ENCODE measurements around the gene DNAH8.

DNAH8 gene

DNA sequence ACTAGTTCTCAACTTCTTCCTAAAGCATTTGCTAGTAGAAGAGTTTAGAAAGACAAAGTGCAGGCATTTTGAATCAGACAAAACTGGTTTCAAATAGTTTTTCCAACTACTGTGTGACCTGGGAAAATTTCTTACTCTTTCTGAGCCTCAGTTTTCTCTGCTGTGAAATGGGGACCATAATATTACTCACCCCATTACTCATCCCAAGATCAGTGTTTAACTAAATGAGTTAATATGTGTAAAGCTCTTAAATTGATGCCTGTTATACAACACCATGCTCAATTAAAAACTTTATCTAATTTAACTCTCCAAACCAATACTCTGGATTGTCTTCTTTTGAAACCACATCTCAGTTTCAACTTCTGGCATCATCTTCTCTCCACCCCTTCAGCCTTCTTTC is 87.4 kb downstream of the DNAH8 start:
- no peaks in the 10 kb centered on the region for H3K79me2 ChIP-seq (ENCODE audit: insufficient read depth, low read depth)

DNA sequence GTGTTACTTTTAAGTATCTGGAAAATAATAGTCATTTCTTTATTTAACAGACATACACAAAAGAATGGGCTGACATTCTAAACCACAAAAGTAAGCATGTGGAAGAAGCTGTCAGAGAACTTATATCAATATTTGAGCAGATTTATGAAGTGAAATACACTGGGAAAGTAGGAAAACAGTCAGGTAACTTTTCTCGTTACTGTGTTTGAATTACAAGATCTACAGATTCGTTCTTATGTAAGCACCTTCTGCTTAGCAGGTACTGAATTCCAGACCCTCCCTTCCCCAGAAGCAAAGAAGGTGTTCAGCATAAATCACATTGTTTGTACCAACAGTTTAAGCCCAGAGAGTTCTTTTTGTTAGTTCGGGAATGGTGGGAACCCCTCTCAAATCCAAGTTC is 88.0 kb downstream of the DNAH8 start:
- Histone ChIP-seq H3K4me3 (IDR thresholded peaks at IDR 0.05; ENCODE audit: insufficient read depth, low read depth, low read length) (no peak overlapping the region), H3K27me3 (ENCODE audit: insufficient read depth, low read depth) (no peaks in the 10 kb centered on the region), H2AFZ (ENCODE audit: low read depth) (no peak overlapping the region), H3K27ac (no peak overlapping the region), H4K20me1 (ENCODE audit: insufficient read depth) (no peaks in the 10 kb centered on the region), H3K36me3 (ENCODE audit: insufficient read depth) (no peaks in the 10 kb centered on the region), H3K4me2 (no peak overlapping the region), H3K9ac (no peak overlapping the region), H3K4me1 (ENCODE audit: low read depth, poor library complexity, severe bottlenecking) (peaks cover 9% of the 10 kb centered on the region), H3K79me2 (ENCODE audit: insufficient read depth, low read depth) (no peaks in the 10 kb centered on the region)
- no peak for TF ChIP-seq CTCF (conservative IDR thresholded peaks at IDR 0.05; ENCODE audit: low read depth, low read length)

More for the DNA sequence above, 87.4 kb downstream of the DNAH8 start:
- no peak overlapping the region for H2AFZ ChIP-seq (ENCODE audit: low read depth)
- H4K20me1 ChIP-seq (ENCODE audit: insufficient read depth) = no peaks in the 10 kb centered on the region
- H3K4me2 ChIP-seq = no peak overlapping the region
- H3K9ac ChIP-seq = no peak overlapping the region
- no peak for TF ChIP-seq CTCF (conservative IDR thresholded peaks at IDR 0.05; ENCODE audit: low read depth, low read length)
- no peaks in the 10 kb centered on the region for H3K36me3 ChIP-seq (ENCODE audit: insufficient read depth)
- no peaks in the 10 kb centered on the region for H3K27me3 ChIP-seq (ENCODE audit: insufficient read depth, low read depth)
- H3K4me3 ChIP-seq (IDR thresholded peaks at IDR 0.05; ENCODE audit: insufficient read depth, low read depth, low read length) = no peak overlapping the region
- H3K27ac ChIP-seq = no peak overlapping the region
- peaks cover 9% of the 10 kb centered on the region for H3K4me1 ChIP-seq (ENCODE audit: low read depth, poor library complexity, severe bottlenecking)

DNA sequence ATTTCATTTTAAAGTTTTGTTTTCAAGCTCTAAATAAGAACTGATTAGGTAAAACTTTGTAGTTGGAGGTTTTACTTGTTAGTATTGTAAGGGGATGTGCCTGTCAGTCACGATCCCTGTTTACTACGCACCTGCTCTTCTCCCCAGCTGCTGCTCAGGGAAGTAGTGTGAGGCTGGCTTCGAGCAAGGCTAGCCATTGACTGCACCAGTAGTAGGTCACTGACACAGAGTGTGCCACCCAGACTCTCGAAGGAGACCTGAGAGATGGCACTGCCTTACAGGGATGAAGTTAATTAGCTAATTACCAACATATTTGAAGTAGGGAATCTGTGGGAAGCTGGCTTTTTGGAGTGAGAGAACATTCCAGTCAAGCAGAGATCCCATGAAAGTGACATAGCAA is 89.2 kb downstream of the DNAH8 start:
- H2AFZ ChIP-seq (ENCODE audit: low read depth) = no peak overlapping the region; the same call in 1 of the 2 replicates
- no peak overlapping the region for H3K4me2 ChIP-seq
- no peaks in the 10 kb centered on the region for H3K79me2 ChIP-seq (ENCODE audit: insufficient read depth, low read depth)
- H3K27ac ChIP-seq = no peak overlapping the region
- H3K9ac ChIP-seq = no peak overlapping the region
- no peaks in the 10 kb centered on the region for H3K27me3 ChIP-seq (ENCODE audit: insufficient read depth, low read depth)
- H3K4me1 ChIP-seq (ENCODE audit: low read depth, poor library complexity, severe bottlenecking) = peaks cover 9% of the 10 kb centered on the region
- H3K4me3 ChIP-seq (IDR thresholded peaks at IDR 0.05; ENCODE audit: insufficient read depth, low read depth, low read length) = no peak overlapping the region
- no peak for TF ChIP-seq CTCF (conservative IDR thresholded peaks at IDR 0.05; ENCODE audit: low read depth, low read length)
- no peaks in the 10 kb centered on the region for H3K36me3 ChIP-seq (ENCODE audit: insufficient read depth)
- no peaks in the 10 kb centered on the region for H4K20me1 ChIP-seq (ENCODE audit: insufficient read depth)

DNA sequence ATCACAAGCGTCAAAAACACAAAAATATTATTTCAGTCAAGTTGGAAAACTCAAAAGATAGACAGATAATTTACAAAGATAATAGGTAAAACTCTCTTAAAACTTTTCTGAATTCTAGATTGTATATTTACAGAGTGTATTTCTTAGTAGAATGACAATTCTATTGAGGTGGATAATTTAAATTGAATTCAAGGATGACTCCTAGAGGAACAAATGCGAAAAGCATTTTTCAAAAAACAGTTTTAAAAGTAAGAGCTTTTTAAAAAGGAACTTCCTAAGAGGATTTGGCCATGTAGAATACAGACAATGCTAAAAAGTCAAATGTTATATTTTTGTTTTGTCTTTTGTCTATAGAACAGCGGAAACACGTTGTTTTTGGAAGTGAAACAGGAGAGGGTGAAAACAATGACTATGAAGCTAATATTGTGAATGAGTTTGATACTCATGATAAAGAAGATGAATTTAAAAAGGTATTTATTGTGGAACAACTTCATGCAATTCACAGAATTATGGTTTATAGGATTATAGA is 90.1 kb downstream of the DNAH8 start:
- no peak overlapping the region for H3K4me3 ChIP-seq (IDR thresholded peaks at IDR 0.05; ENCODE audit: insufficient read depth, low read depth, low read length)
- H4K20me1 ChIP-seq (ENCODE audit: insufficient read depth) = no peaks in the 10 kb centered on the region
- no peak overlapping the region for H3K9ac ChIP-seq
- H3K27me3 ChIP-seq (ENCODE audit: insufficient read depth, low read depth) = no peaks in the 10 kb centered on the region
- no peak overlapping the region for H3K4me2 ChIP-seq
- no peak overlapping the region for H2AFZ ChIP-seq (ENCODE audit: low read depth)
- no peak overlapping the region for H3K27ac ChIP-seq
- H3K4me1 ChIP-seq (ENCODE audit: low read depth, poor library complexity, severe bottlenecking) = peaks cover 9% of the 10 kb centered on the region
- H3K79me2 ChIP-seq (ENCODE audit: insufficient read depth, low read depth) = no peaks in the 10 kb centered on the region
- H3K36me3 ChIP-seq (ENCODE audit: insufficient read depth) = no peaks in the 10 kb centered on the region
- TF ChIP-seq CTCF (conservative IDR thresholded peaks at IDR 0.05; ENCODE audit: low read depth, low read length) = no peak

Data from KMS-11 (cell line).